HG03060 (cell line): ENCODE results near the gene UNC5B.
"Not testable (repeated sequence)": the region's sequence is repeated elsewhere in the genome, so short reads cannot be mapped to it uniquely, and the experiment has no call there.

Source experiments
- ATAC-seq: cut with Tn5 transposase; IDR thresholded peaks from one replicate; pipeline ENCODE4 v1.9.1; 2021; ENCODE audit warnings: low read depth, moderate number of reproducible peaks; ENCODE audit not compliant: unreplicated experiment

The UNC5B gene

GRCh38 chr10:71207578-71207977, 4.8 kb upstream of the UNC5B start:
- no peak for ATAC-seq

- ATAC-seq: no peak
Observed at GRCh38 chr10:71209352-71209715, 3.0 kb upstream of the UNC5B start.

GRCh38 chr10:71209731-71210541, 2.4 kb upstream of the UNC5B start:
- no peak for ATAC-seq

GRCh38 chr10:71210542-71210871, 1.9 kb upstream of the UNC5B start:
- ATAC-seq: no peak

- no peak for ATAC-seq
Observed at GRCh38 chr10:71211053-71211452, 1.3 kb upstream of the UNC5B start.

- ATAC-seq: no peak
Observed at GRCh38 chr10:71211775-71212317, 524 bp upstream of the UNC5B start.

- no peak for ATAC-seq
Observed at GRCh38 chr10:71213127-71213621, 804 bp downstream of the UNC5B start.

GRCh38 chr10:71213761-71214440, 1.5 kb downstream of the UNC5B start:
- ATAC-seq: no peak

GRCh38 chr10:71214641-71215559, 2.5 kb downstream of the UNC5B start:
- ATAC-seq: no peak

GRCh38 chr10:71216363-71216695, 4.0 kb downstream of the UNC5B start:
- no peak for ATAC-seq

- no peak for ATAC-seq
Observed at GRCh38 chr10:71216751-71217265, 4.4 kb downstream of the UNC5B start.

GRCh38 chr10:71217266-71218045, 5.1 kb downstream of the UNC5B start:
- ATAC-seq: no peak

GRCh38 chr10:71218046-71218650, 5.8 kb downstream of the UNC5B start:
- ATAC-seq: no peak

- ATAC-seq: no peak
Observed at GRCh38 chr10:71218651-71219050, 6.3 kb downstream of the UNC5B start.

GRCh38 chr10:71219236-71219917, 7.0 kb downstream of the UNC5B start:
- ATAC-seq: not testable (repeated sequence)

GRCh38 chr10:71219918-71220688, 7.7 kb downstream of the UNC5B start:
- ATAC-seq: no peak

GRCh38 chr10:71220689-71221540, 8.5 kb downstream of the UNC5B start:
- no peak for ATAC-seq
